Testis (tissue), 3 donors: ENCODE measurements around the gene POU6F1. TPM values are rescaled to one million over a fixed set of nuclear protein-coding genes. Genes with fewer than 3 reads are reported as not detected.

Experiments used
- DNase-seq: peaks from one replicate; pipeline ENCODE4 v3.0.0-alpha.2; 2019
- H3K27ac ChIP-seq, 2 donors: fragments of 200-600 bp; sonication (generic); one replicate each; pipeline ENCODE4 v1.5.1; 2019
- H3K27me3 ChIP-seq: fragments of 200-600 bp; sonication (generic); one replicate; pipeline ENCODE4 v1.5.1; 2019
- H3K36me3 ChIP-seq: fragments of 200-600 bp; sonication (generic); one replicate; pipeline ENCODE4 v1.5.1; 2017; ENCODE audit warnings: low read depth; ENCODE audit errors: missing control alignments
- H3K4me1 ChIP-seq: fragments of 200-600 bp; sonication (generic); one replicate; pipeline ENCODE4 v1.5.1; 2019
- H3K4me3 ChIP-seq, 2 donors: fragments of 200-600 bp; sonication (generic); one replicate each; pipeline ENCODE4 v1.5.1; 2017 to 2019
- H3K9me3 ChIP-seq: fragments of 200-600 bp; sonication (generic); one replicate; pipeline ENCODE4 v1.5.1; 2017
- CTCF ChIP-seq, 3 experiments: fragments of 450-650 bp in 2 of 3; fragments of 200-600 bp in 1 of 3; sonication (generic) in 1 of 3; IDR thresholded peaks; one replicate each; pipeline ENCODE4 v1.5.1; 2016 to 2019; ENCODE audit warnings: antibody characterized with exemption in 3 of 3, mild to moderate bottlenecking in 2 of 3, moderate library complexity in 1 of 3
- POLR2A ChIP-seq: fragments of 450-650 bp; IDR thresholded peaks from one replicate; pipeline ENCODE4 v1.6.1; 2017; ENCODE audit warnings: antibody characterized with exemption, mild to moderate bottlenecking, moderate library complexity
- WGBS, 2 donors: methylation state at CpG; one replicate each; pipeline ENCODE4 v1.1.5; 2018; 5-methylcytosine and 5-hydroxymethylcytosine counted together
- intact Hi-C: fragments of 100-400 bp; cut with DNase I; formaldehyde crosslinking; loops from one replicate; pipeline ENCODE4 v1.15.1; 2023; ENCODE audit warnings: low total_unique reads
- polyA plus RNA-seq: library from polyadenylated mRNA; stranded (reverse); fragments of 350-450 nt; fragmentation: Illumina TruSeq; extraction: RNeasy Lipid Tissue Mini Kit (QIAGEN cat#74804); gene quantifications from one replicate; pipeline ENCODE4 v1.2.3, GENCODE V29; 2014; ENCODE audit warnings: low read depth, low replicate concordance; ENCODE audit not compliant: insufficient read depth
- total RNA-seq, 2 donors: library from RNA; depleted of rRNA; stranded (reverse); fragments of >200 nt; gene quantifications; one replicate each; pipeline ENCODE4 v1.2.3, GENCODE V29; 2016

The POU6F1 gene
- total and polyA plus RNA-seq, 3 donors from 2014 or later: 4.4 to 7.6 (median 7.5) TPM

GRCh38 chr12:51172515-51173431 is 45.1 kb downstream of the POU6F1 start, which contains the start of gene TFCP2:
Gene TFCP2, minus strand, starts transcription at chr12:51173135. Its CDS starts 713 bp downstream, at chr12:51172422.
- peak; percentile 43 for TF ChIP-seq POLR2A
- TF ChIP-seq CTCF (IDR thresholded peaks at IDR 0.05): no peak
- Histone ChIP-seq H3K9me3 (no peaks in the 10 kb centered on the region), H3K27me3 (no peaks in the 10 kb centered on the region), H3K36me3 (no peaks in the 10 kb centered on the region), H3K4me3 (peak within 1 kb of the TSS; percentile 74 to 93), H3K4me1 (peaks cover 15% of the 10 kb centered on the region), H3K27ac (peak within 1 kb of the TSS; percentile 99 to 100)
- intact Hi-C loops: no loop called here
- 1% methylated on average over 48 to 58 of the region's 58 CpGs for whole genome bisulfite sequencing, 2 donors
- peak; percentile 98 for DNase-seq

GRCh38 chr12:51171884-51172514 is 45.9 kb downstream of the POU6F1 start:
- TF ChIP-seq POLR2A: no peak
- no peak for TF ChIP-seq CTCF (IDR thresholded peaks at IDR 0.05)
- H3K27me3 ChIP-seq: no peaks in the 10 kb centered on the region
- WGBS, 2 donors: 1% methylated on average over 16 of the region's 16 CpGs
- H3K4me3 ChIP-seq: peak overlapping the region; percentile 74 to 93
- DNase-seq: peak; percentile 48
- H3K4me1 ChIP-seq: peaks cover 15% of the 10 kb centered on the region
- no peaks in the 10 kb centered on the region for H3K36me3 ChIP-seq
- H3K27ac ChIP-seq: peak overlapping the region; percentile 99 to 100
- H3K9me3 ChIP-seq: no peaks in the 10 kb centered on the region
- intact Hi-C loops: no loop called here

GRCh38 chr12:51163795-51164194 is 54.1 kb downstream of the POU6F1 start:
- no peak overlapping the region for H3K4me3 ChIP-seq
- H3K4me1 ChIP-seq: no peaks in the 10 kb centered on the region
- no peaks in the 10 kb centered on the region for H3K27me3 ChIP-seq
- no peaks in the 10 kb centered on the region for H3K9me3 ChIP-seq
- TF ChIP-seq CTCF (IDR thresholded peaks at IDR 0.05): no peak
- no peak for TF ChIP-seq POLR2A
- DNase-seq: no peak
- no peak overlapping the region for H3K27ac ChIP-seq
- intact Hi-C loops: no loop called here
- H3K36me3 ChIP-seq: no peaks in the 10 kb centered on the region
- WGBS, 2 donors: 84 to 97% methylated on average over 3 of the region's 3 CpGs

GRCh38 chr12:51162217-51162616 is 55.6 kb downstream of the POU6F1 start:
- WGBS, 2 donors: 93 to 99% methylated on average over 6 of the region's 6 CpGs
- intact Hi-C loops: no loop called here
- no peak for TF ChIP-seq CTCF (IDR thresholded peaks at IDR 0.05)
- TF ChIP-seq POLR2A: no peak

More at GRCh38 chr12:51162217-51162616, 55.6 kb downstream of the POU6F1 start:
- H3K27me3 ChIP-seq: no peaks in the 10 kb centered on the region
- no peak overlapping the region for H3K4me3 ChIP-seq
- no peaks in the 10 kb centered on the region for H3K9me3 ChIP-seq
- no peak for DNase-seq
- H3K36me3 ChIP-seq: no peaks in the 10 kb centered on the region
- no peak overlapping the region for H3K27ac ChIP-seq
- no peaks in the 10 kb centered on the region for H3K4me1 ChIP-seq
